ENCODE measurements around the gene LRRC75A.

DNA sequence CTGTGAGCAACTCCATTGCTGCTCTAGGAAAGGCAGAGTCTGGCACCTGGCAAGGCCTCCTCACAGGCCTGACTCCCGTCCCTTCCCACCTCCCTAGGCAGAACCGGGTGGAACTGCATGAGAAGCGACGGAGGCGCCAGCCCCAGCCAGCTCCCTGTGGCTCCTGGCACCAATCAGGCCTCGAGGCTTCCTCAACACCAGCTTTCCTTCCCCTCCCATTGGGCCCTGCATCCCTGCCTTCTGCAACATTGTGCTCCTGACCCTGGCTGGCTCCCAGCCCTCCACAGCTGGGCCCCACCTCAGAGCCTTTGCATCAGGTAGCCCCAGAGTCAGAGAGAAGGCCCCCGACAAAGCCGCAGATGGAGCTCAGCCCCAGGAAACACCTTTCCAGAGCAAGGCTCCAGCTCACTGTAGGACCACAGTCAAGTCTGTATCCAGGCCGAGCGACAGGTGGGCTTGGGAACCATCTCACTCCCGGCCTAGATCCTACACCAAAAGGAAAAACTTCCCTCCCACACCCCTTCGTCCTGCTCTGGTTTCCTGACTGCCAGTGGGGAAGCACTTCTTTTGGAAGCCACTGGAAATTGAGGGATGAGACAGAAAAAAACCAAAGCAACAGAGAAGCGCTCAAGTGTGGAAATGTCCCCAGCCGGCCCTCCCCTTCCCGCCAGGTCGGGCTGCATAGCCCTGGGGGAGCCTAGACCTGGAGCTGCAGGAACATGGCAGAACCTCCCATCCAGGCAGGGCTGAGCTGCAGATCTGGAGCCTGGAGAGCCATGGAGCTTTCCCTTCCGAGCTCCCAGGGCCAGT lies 31.0 kb downstream of the LRRC75A start:
- TF ChIP-seq EZH2 (IDR thresholded peaks at IDR 0.05; ENCODE audit: borderline replicate concordance, low read length) (no peak), CTCF (IDR thresholded peaks at IDR 0.05; ENCODE audit: low read length) (no peak)
